IPS-15b (cell line): ENCODE measurements around the gene KCNE1.

Experiments
- H3K27me3 ChIP-seq: one replicate; pipeline ENCODE4 v1.6.1; 2013; ENCODE audit warnings: low read length; ENCODE audit not compliant: control insufficient read depth, insufficient read depth
- H3K36me3 ChIP-seq: one replicate; pipeline ENCODE4 v1.6.1; 2013; ENCODE audit warnings: low read length; ENCODE audit not compliant: control insufficient read depth, insufficient read depth
- H3K4me1 ChIP-seq: one replicate; pipeline ENCODE4 v1.6.1; 2013; ENCODE audit warnings: mild to moderate bottlenecking, low read length; ENCODE audit not compliant: control insufficient read depth, insufficient read depth
- H3K4me3 ChIP-seq: one replicate; pipeline ENCODE4 v1.5.1; 2013; ENCODE audit warnings: low read depth, low read length
- H3K9ac ChIP-seq: one replicate; pipeline ENCODE4 v1.6.1; 2013; ENCODE audit warnings: low read depth, mild to moderate bottlenecking, low read length
- H3K9me3 ChIP-seq: one replicate; pipeline ENCODE4 v1.6.1; 2013; ENCODE audit warnings: mild to moderate bottlenecking, low read length; ENCODE audit not compliant: control insufficient read depth, insufficient read depth

KCNE1 gene

GRCh38 chr21:34550182-34550799 lies 38.3 kb upstream of the KCNE1 start:
- Histone ChIP-seq H3K4me1 (peaks cover 5% of the 10 kb centered on the region), H3K4me3 (no peak overlapping the region), H3K9me3 (no peaks in the 10 kb centered on the region), H3K27me3 (no peaks in the 10 kb centered on the region), H3K36me3 (no peaks in the 10 kb centered on the region), H3K9ac (no peak overlapping the region)

GRCh38 chr21:34548781-34549376 lies 36.9 kb upstream of the KCNE1 start:
- Histone ChIP-seq H3K9me3 (no peaks in the 10 kb centered on the region), H3K4me1 (peaks cover 8% of the 10 kb centered on the region), H3K9ac (no peak overlapping the region), H3K36me3 (no peaks in the 10 kb centered on the region), H3K4me3 (no peak overlapping the region), H3K27me3 (no peaks in the 10 kb centered on the region)

- Histone ChIP-seq H3K4me1 (peaks cover 8% of the 10 kb centered on the region), H3K36me3 (no peaks in the 10 kb centered on the region)
These were observed 34.5 kb upstream of the KCNE1 start for GRCh38 chr21:34546542-34546941.

GRCh38 chr21:34545079-34545884 lies 33.3 kb upstream of the KCNE1 start:
- Histone ChIP-seq H3K36me3 (no peaks in the 10 kb centered on the region), H3K9ac (no peak overlapping the region), H3K27me3 (no peaks in the 10 kb centered on the region), H3K9me3 (no peaks in the 10 kb centered on the region), H3K4me3 (no peak overlapping the region), H3K4me1 (peaks cover 8% of the 10 kb centered on the region)

More at GRCh38 chr21:34546542-34546941, 34.5 kb upstream of the KCNE1 start:
- Histone ChIP-seq H3K9me3 (no peaks in the 10 kb centered on the region), H3K27me3 (no peaks in the 10 kb centered on the region), H3K9ac (no peak overlapping the region), H3K4me3 (no peak overlapping the region)

- Histone ChIP-seq H3K9ac (no peak overlapping the region), H3K4me1 (peaks cover 8% of the 10 kb centered on the region), H3K9me3 (no peaks in the 10 kb centered on the region), H3K4me3 (no peak overlapping the region), H3K27me3 (no peaks in the 10 kb centered on the region), H3K36me3 (no peaks in the 10 kb centered on the region)
These were observed 32.1 kb upstream of the KCNE1 start for GRCh38 chr21:34544032-34544496.

GRCh38 chr21:34543017-34543416 lies 31.0 kb upstream of the KCNE1 start:
- Histone ChIP-seq H3K27me3 (no peaks in the 10 kb centered on the region), H3K4me3 (no peak overlapping the region), H3K9me3 (no peaks in the 10 kb centered on the region), H3K4me1 (peaks cover 8% of the 10 kb centered on the region), H3K9ac (no peak overlapping the region), H3K36me3 (no peaks in the 10 kb centered on the region)

- H3K9ac ChIP-seq: no peak overlapping the region
- H3K36me3 ChIP-seq: no peaks in the 10 kb centered on the region
- H3K4me1 ChIP-seq: peaks cover 2% of the 10 kb centered on the region
These were observed 28.2 kb upstream of the KCNE1 start for GRCh38 chr21:34540206-34540605.

GRCh38 chr21:34537838-34538237 lies 25.8 kb upstream of the KCNE1 start:
- no peaks in the 10 kb centered on the region for H3K4me1 ChIP-seq
- H3K9ac ChIP-seq: no peak overlapping the region
- H3K27me3 ChIP-seq: no peaks in the 10 kb centered on the region
- H3K4me3 ChIP-seq: no peak overlapping the region
- no peaks in the 10 kb centered on the region for H3K9me3 ChIP-seq
- no peaks in the 10 kb centered on the region for H3K36me3 ChIP-seq

More at GRCh38 chr21:34540206-34540605, 28.2 kb upstream of the KCNE1 start:
- H3K9me3 ChIP-seq: no peaks in the 10 kb centered on the region
- H3K27me3 ChIP-seq: no peaks in the 10 kb centered on the region
- no peak overlapping the region for H3K4me3 ChIP-seq

- Histone ChIP-seq H3K4me1 (no peaks in the 10 kb centered on the region), H3K27me3 (no peaks in the 10 kb centered on the region), H3K9me3 (no peaks in the 10 kb centered on the region), H3K36me3 (no peaks in the 10 kb centered on the region), H3K9ac (no peak overlapping the region), H3K4me3 (no peak overlapping the region)
These were observed 24.8 kb upstream of the KCNE1 start for GRCh38 chr21:34536820-34537219.

- H3K36me3 ChIP-seq: no peaks in the 10 kb centered on the region
- no peaks in the 10 kb centered on the region for H3K27me3 ChIP-seq
- H3K9ac ChIP-seq: no peak overlapping the region
- H3K4me3 ChIP-seq: no peak overlapping the region
- no peaks in the 10 kb centered on the region for H3K4me1 ChIP-seq
- no peaks in the 10 kb centered on the region for H3K9me3 ChIP-seq
These were observed 24.3 kb upstream of the KCNE1 start for GRCh38 chr21:34536311-34536710.

GRCh38 chr21:34535886-34536285 lies 23.9 kb upstream of the KCNE1 start:
- H3K9ac ChIP-seq: no peak overlapping the region
- no peaks in the 10 kb centered on the region for H3K27me3 ChIP-seq
- H3K36me3 ChIP-seq: no peaks in the 10 kb centered on the region
- H3K4me3 ChIP-seq: no peak overlapping the region
- H3K9me3 ChIP-seq: no peaks in the 10 kb centered on the region
- H3K4me1 ChIP-seq: no peaks in the 10 kb centered on the region

- no peaks in the 10 kb centered on the region for H3K9me3 ChIP-seq
- H3K27me3 ChIP-seq: no peaks in the 10 kb centered on the region
- no peak overlapping the region for H3K4me3 ChIP-seq
- no peaks in the 10 kb centered on the region for H3K4me1 ChIP-seq
- H3K9ac ChIP-seq: no peak overlapping the region
- no peaks in the 10 kb centered on the region for H3K36me3 ChIP-seq
These were observed 22.5 kb upstream of the KCNE1 start for GRCh38 chr21:34534522-34534921.
